ACHN (cell line): ENCODE measurements around the gene NKX6-1.

Source experiments
- DNase-seq: peaks from one replicate; pipeline ENCODE4 v3.0.0-alpha.2; 2015
- in situ Hi-C: cut with HindIII; loops from 2 replicates; pipeline ENCODE4 v1.10.0; 2017; ENCODE audit warnings: low sequenced_read_pairs, low pct_ligation_motif_present, low pct_unique_long_range_greater_than_20kb

The NKX6-1 gene

DNA sequence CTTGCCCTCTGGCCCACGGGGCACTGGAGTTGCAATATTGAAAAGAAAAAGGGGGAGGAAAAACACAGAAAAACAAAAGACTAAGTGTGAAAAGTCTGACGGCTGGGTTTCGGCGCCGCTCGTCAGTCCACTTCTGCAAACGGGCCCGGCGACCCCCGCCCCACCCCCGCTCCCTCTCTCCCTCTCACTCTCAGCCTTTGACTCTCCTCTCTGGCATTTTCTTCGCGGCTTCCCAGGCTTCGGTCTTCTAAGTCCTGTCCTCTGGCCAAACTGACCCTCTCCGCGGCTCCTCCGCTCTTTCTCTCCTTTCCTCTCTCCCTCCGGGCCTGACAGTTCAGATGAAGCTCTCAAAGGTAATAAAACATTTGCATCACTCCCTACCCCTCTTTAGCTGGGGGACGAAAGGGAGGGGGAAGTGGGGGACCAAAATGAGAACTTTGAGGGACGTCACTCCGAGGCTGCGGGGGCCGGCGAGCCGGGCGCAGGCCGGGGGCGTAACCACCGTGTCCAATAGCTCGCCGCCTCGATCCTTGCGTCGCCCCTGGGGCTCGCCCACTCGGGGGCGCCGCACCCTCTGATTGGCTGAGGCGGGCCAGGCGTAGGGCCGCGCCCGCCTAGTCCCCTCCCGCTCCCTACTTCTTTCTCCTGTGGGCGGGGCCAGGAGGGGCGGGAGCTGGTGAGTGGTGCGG, at the start of gene NKX6-1:
NKX6-1 (minus strand) TSS at position 358 of the 689 bp plus-strand sequence. CDS start 1,064 bp downstream, outside the sequence.
- in situ Hi-C loops = no loop called here
- peak; percentile 94 for DNase-seq

GRCh38 chr4:84547211-84547610, 48.1 kb upstream of the NKX6-1 start:
- no peak for DNase-seq
- in situ Hi-C loops = no loop called here

DNA sequence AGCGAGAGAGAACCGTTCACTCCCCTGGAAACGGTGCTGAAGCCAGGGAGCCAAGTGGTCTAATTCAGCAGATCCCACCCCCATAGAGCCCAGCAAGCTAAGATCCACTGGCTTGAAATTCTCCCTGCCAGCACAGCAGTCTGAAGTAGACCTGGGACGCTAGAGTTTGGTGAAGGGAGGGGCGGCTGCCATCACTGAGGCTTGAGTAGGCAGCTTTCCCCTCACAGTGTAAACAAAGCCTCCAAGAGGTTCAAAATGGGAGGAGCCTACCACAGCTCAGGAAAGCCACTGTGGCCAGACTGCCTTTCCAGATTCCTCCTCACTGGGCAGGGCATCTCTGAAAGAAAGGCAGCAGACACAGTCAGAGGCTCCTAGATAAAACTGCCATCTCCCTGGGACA, 46.0 kb upstream of the NKX6-1 start:
- in situ Hi-C loops = no loop called here
- no peak for DNase-seq

DNA sequence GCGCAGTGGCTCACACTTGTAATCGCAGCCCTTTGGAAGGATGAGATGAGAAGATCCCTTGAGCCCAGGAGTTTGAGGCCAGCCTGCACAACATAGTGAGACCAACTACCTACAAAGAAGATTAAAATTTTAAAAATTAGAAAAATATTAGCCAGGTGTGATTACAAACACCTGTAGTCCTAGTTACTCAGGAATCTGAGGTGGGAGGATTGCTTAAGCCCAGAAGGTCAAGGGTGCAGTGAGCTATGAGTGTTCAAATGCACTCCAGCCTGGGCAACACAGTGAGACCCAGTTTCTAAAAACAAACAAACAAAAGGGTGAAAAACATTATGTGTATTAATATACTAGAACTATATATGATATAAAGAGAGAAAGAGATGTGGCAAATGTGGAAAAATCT, 36.8 kb upstream of the NKX6-1 start:
- in situ Hi-C loops = no loop called here
- DNase-seq = no peak

- in situ Hi-C loops = no loop called here
- DNase-seq = peak; percentile 1
Observed at GRCh38 chr4:84531689-84532088, 32.6 kb upstream of the NKX6-1 start.

GRCh38 chr4:84530871-84531270, 31.8 kb upstream of the NKX6-1 start:
- DNase-seq = no peak
- in situ Hi-C loops = no loop called here

GRCh38 chr4:84530454-84530853, 31.4 kb upstream of the NKX6-1 start:
- in situ Hi-C loops = no loop called here

DNA sequence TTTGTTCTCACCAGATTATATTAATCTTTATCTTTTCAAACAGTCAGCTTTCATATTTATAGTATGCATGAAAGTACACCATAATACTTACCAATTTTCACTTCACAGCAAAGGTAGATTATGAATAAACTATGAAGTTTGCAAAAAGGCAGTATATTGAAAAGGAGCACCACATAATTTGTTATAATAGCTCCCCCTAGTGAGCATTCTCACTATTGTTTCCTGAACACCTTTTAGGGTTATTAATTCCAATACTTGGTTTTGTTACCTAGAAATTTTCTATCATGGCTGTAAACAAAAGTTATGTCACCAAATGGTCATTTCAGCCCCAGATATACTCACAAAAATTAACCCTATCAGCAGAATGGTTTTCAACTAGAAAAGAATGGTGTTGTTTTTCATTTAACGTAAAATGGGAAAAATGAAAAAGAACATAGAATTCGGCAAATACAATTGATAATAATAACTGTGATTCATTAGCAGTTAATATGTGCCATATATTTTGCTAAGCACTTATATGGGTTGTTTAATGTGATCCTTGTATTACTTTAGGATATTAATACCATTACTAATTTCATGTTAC, 30.2 kb upstream of the NKX6-1 start:
- in situ Hi-C loops = no loop called here
- peak; percentile 42 for DNase-seq

More at GRCh38 chr4:84530454-84530853, 31.4 kb upstream of the NKX6-1 start:
- no peak for DNase-seq

DNA sequence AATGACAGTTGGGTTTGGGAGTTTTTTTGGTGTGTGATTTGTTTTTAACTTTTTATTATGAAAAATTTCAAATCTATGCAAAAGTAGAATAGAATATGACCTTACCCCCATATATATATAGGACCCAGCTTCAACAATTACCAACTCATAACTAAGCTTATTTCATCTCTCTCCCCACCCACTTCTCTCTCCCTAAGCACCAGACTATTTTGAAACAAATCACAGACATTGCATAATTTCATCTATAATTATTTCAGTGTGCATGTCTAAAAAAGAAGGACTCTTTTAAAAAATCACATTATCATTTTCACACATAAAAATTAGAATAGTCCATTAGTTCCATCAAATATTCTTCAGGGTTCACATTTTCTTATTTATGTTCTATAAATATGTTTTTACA, 28.3 kb upstream of the NKX6-1 start:
- no peak for DNase-seq
- in situ Hi-C loops = no loop called here

- in situ Hi-C loops = no loop called here
- no peak for DNase-seq
Observed at GRCh38 chr4:84515075-84515474, 16.0 kb upstream of the NKX6-1 start.

DNA sequence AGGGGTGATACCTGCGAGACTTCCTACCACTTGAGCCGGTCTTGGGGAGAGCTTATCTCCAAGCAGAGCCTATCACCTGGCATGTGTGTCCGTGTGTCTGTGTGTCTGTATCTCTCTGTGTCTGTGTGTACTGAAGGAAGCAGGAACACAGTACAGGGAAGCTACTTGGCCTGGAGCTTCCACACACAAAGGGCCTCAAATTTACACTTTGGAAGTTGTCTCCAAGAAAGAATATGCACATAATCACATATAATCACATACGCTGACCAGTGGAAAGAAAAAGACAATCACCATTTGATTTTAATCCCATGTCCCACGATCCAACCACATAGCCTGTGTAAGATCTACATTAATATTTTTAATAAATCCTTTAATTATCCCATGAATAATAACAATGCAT, 13.2 kb upstream of the NKX6-1 start:
- no peak for DNase-seq
- in situ Hi-C loops = no loop called here

- no peak for DNase-seq
- in situ Hi-C loops = no loop called here
Observed at GRCh38 chr4:84511703-84512102, 12.6 kb upstream of the NKX6-1 start.

DNA sequence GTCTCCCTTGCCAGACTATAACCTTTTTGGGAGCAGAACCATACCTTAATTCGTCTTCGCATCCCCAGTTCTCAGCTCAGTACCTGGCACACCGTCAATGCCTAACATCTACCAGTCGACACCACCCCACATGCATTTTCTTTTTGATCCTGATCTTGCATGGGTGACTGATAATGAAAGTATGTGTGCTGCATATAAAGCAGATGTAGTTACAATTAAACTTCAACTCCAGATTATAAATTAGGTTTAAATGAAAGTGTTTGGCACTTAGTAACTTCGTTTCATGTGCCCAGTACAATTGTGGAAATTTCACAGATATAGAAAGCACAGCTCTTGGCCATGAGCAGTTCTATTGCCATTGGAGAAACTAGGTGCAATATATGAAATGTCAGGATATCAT, 8.8 kb upstream of the NKX6-1 start:
- no peak for DNase-seq
- in situ Hi-C loops = no loop called here

- no peak for DNase-seq
- in situ Hi-C loops = no loop called here
Observed at GRCh38 chr4:84504821-84505220, 5.7 kb upstream of the NKX6-1 start.

GRCh38 chr4:84503495-84504437, 4.7 kb upstream of the NKX6-1 start:
- in situ Hi-C loops = no loop called here
- DNase-seq = peak; percentile 72

GRCh38 chr4:84502955-84503373, 3.9 kb upstream of the NKX6-1 start:
- DNase-seq = no peak
- in situ Hi-C loops = no loop called here

GRCh38 chr4:84502333-84502954, 3.4 kb upstream of the NKX6-1 start:
- in situ Hi-C loops = no loop called here
- no peak for DNase-seq

- in situ Hi-C loops = no loop called here
- no peak for DNase-seq
Observed at GRCh38 chr4:84501721-84502267, 2.7 kb upstream of the NKX6-1 start.

DNA sequence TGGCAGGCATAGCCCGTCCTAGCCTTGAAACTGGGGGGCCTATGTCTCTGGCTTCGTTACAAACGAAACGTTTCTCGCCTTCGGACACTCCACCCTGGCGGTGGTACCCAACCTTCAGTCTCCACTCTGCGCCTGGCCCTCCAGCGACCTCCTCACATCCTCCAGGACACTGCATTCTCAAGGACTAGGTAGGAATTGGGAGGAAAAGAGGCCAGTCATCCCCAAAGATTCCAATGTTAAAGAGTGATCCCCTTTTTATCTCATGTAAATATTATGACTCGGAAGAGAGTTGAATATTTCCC, 2.1 kb upstream of the NKX6-1 start:
- in situ Hi-C loops = no loop called here
- DNase-seq = no peak
